Karpas-422 (cell line): ENCODE results near the gene PHTF2. TPM values are rescaled to one million over a fixed set of nuclear protein-coding genes. Genes with fewer than 3 reads are reported as not detected.
A peak's percentile ranks its signal among the peaks of the same experiment; 100 is the strongest.

Source experiments
- DNase-seq: peaks from one replicate; pipeline ENCODE4 v3.0.0-alpha.2; 2015
- H2AFZ ChIP-seq: fragments of 200-600 bp; sonication (generic); 2 replicates; pipeline ENCODE4 v1.6.1; 2014; ENCODE audit warnings: antibody characterized with exemption, low read length, mixed read lengths
- H3K27ac ChIP-seq: fragments of 200-600 bp; sonication (generic); 2 replicates; pipeline ENCODE4 v1.5.1; 2014; ENCODE audit warnings: mild to moderate bottlenecking, low read length, moderate library complexity
- H3K27me3 ChIP-seq: fragments of 200-600 bp; sonication (generic); 2 replicates; pipeline ENCODE4 v1.6.1; 2014; ENCODE audit warnings: low read length, mixed read lengths
- H3K36me3 ChIP-seq: fragments of 200-600 bp; sonication (generic); 2 replicates; pipeline ENCODE4 v1.6.1; 2014; ENCODE audit warnings: low read length, mixed read lengths; ENCODE audit not compliant: insufficient read depth
- H3K4me1 ChIP-seq: fragments of 200-600 bp; sonication (generic); 2 replicates; pipeline ENCODE4 v1.6.1; 2014; ENCODE audit warnings: mild to moderate bottlenecking, low read length, mixed read lengths
- H3K4me2 ChIP-seq: fragments of 200-600 bp; sonication (generic); 2 replicates; pipeline ENCODE4 v1.6.1; 2014; ENCODE audit warnings: low read length, low read depth, mild to moderate bottlenecking; ENCODE audit not compliant: poor library complexity, severe bottlenecking
- H3K4me3 ChIP-seq: fragments of 200-600 bp; sonication (generic); 2 replicates; pipeline ENCODE4 v1.5.1; 2014; ENCODE audit warnings: mild to moderate bottlenecking, antibody characterized with exemption, low read length, mixed read lengths
- H3K79me2 ChIP-seq: fragments of 200-600 bp; sonication (generic); 2 replicates; pipeline ENCODE4 v1.6.1; 2014; ENCODE audit warnings: mild to moderate bottlenecking, low read length, mixed read lengths
- H3K9ac ChIP-seq: fragments of 200-600 bp; sonication (generic); 2 replicates; pipeline ENCODE4 v1.6.0; 2014; ENCODE audit warnings: low read length
- H3K9me2 ChIP-seq: fragments of 200-600 bp; sonication (generic), shearing (Covaris generic); replicated peaks from 2 replicates; pipeline ENCODE4 v1.6.0; 2014; ENCODE audit warnings: mild to moderate bottlenecking, low read length, moderate library complexity; ENCODE audit not compliant: insufficient read depth
- H3K9me3 ChIP-seq: fragments of 300-700, 200-600 bp; sonication (generic); 2 replicates; pipeline ENCODE4 v1.6.1; 2014; ENCODE audit warnings: low read length, mixed read lengths
- H4K20me1 ChIP-seq: fragments of 200-600 bp; sonication (generic); 2 replicates; pipeline ENCODE4 v1.6.1; 2014; ENCODE audit warnings: mild to moderate bottlenecking, antibody characterized with exemption, low read length, low read depth; ENCODE audit not compliant: insufficient read depth
- total RNA-seq: library from RNA; depleted of rRNA; stranded (reverse); fragments of >200 nt; shearing (Covaris generic); gene quantifications from 2 replicates; pipeline ENCODE4 v1.2.3, GENCODE V29; 2014; ENCODE audit warnings: low replicate concordance

Gene PHTF2
- total RNA-seq, 1 experiment from 2014 or later: 65.7 TPM

DNA sequence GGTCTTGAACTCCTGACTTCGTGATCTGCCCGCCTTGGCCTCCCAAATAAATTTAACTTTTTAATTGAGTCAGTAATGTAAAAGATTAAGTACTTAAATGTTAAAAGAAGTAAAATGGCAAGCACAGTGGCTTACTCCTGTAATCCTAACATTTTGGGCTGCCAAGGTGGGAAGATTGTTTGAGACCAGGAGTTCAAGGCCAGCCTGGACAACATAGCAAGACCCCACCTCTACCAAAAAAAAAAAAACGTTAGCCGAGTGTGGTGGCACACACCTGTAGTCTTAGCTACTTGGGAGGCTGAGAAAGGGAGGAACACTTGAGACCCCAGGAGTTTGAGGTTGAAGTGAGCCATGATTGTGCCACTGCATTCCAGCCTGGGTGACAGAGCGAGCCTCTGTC is 26.1 kb downstream of the PHTF2 start:
- no peak for DNase-seq
- Histone ChIP-seq H3K27me3 (no peaks in the 10 kb centered on the region), H3K36me3 (peaks cover 13% of the 10 kb centered on the region), H3K4me2 (peak overlapping the region; percentile 82), H3K27ac (peak overlapping the region; percentile 99), H3K79me2 (peaks cover 92% of the 10 kb centered on the region), H4K20me1 (no peaks in the 10 kb centered on the region), H3K9ac (no peak overlapping the region), H3K4me1 (peaks cover 83% of the 10 kb centered on the region), H3K4me3 (peak overlapping the region; percentile 26; the same call in 1 of the 2 replicates), H3K9me2 (no peaks in the 10 kb centered on the region), H2AFZ (no peak overlapping the region), H3K9me3 (peaks cover 5% of the 10 kb centered on the region; the same call in 1 of the 2 replicates)

- Histone ChIP-seq H3K9me3 (peaks cover 5% of the 10 kb centered on the region; the same call in 1 of the 2 replicates), H3K4me1 (peaks cover 88% of the 10 kb centered on the region), H3K27me3 (no peaks in the 10 kb centered on the region), H3K9ac (no peak overlapping the region), H3K36me3 (peaks cover 10% of the 10 kb centered on the region; the same call in 1 of the 2 replicates), H2AFZ (no peak overlapping the region), H3K4me2 (no peak overlapping the region), H3K9me2 (no peaks in the 10 kb centered on the region), H3K4me3 (0 out of 2 replicates have a peak overlapping the region, but pooled peaks have one; percentile 26), H3K27ac (peak overlapping the region; percentile 99), H4K20me1 (no peaks in the 10 kb centered on the region), H3K79me2 (peaks cover 92% of the 10 kb centered on the region)
- DNase-seq: no peak
Observed at GRCh38 chr7:77825131-77825530, 26.6 kb downstream of the PHTF2 start.

DNA sequence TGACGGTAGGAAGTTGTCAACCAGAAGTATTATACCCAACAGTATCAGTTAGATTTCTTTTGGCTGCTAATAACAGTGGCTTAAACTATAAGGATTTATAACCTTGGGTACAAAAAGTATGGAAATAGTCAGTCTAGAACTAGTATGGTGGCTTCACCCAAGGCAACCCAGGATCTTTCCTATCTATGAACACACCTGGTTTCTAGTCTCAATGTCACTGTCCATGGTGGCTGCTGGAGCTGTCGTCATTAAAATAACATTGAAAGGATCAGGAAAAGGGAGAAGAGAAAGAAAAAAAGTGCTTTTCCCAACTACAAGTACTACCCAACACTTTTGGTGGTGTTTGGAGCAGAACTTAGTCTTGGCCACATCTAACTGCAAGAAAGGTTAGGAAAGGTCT is 27.7 kb downstream of the PHTF2 start:
- H3K4me3 ChIP-seq: peak overlapping the region; percentile 2; the same call in 1 of the 2 replicates
- DNase-seq: no peak
- peaks cover 95% of the 10 kb centered on the region for H3K4me1 ChIP-seq
- H4K20me1 ChIP-seq: no peaks in the 10 kb centered on the region
- H3K9ac ChIP-seq: peak overlapping the region; percentile 25
- H3K4me2 ChIP-seq: peak overlapping the region; percentile 62
- no peaks in the 10 kb centered on the region for H3K27me3 ChIP-seq
- no peaks in the 10 kb centered on the region for H3K9me2 ChIP-seq
- no peaks in the 10 kb centered on the region for H3K9me3 ChIP-seq
- peak overlapping the region; percentile 99 for H3K27ac ChIP-seq
- H3K36me3 ChIP-seq: 0 out of 2 replicates have a peak, but pooled peaks cover 5% of the 10 kb centered on the region
- peaks cover 92% of the 10 kb centered on the region for H3K79me2 ChIP-seq
- H2AFZ ChIP-seq: no peak overlapping the region

GRCh38 chr7:77827999-77828398 is 29.4 kb downstream of the PHTF2 start:
- Histone ChIP-seq H3K9me3 (no peaks in the 10 kb centered on the region), H3K9me2 (no peaks in the 10 kb centered on the region), H3K4me3 (peak overlapping the region; percentile 36), H3K79me2 (peaks cover 94% of the 10 kb centered on the region), H3K4me2 (peak overlapping the region; percentile 62), H3K27me3 (no peaks in the 10 kb centered on the region), H2AFZ (no peak overlapping the region), H4K20me1 (no peaks in the 10 kb centered on the region), H3K36me3 (0 out of 2 replicates have a peak, but pooled peaks cover 5% of the 10 kb centered on the region), H3K4me1 (peaks cover 94% of the 10 kb centered on the region), H3K9ac (peak overlapping the region; percentile 37), H3K27ac (peak overlapping the region; percentile 99)
- peak; percentile 85 for DNase-seq

- peaks cover 98% of the 10 kb centered on the region for H3K79me2 ChIP-seq
- peak overlapping the region; percentile 25 for H3K4me2 ChIP-seq
- no peaks in the 10 kb centered on the region for H3K9me2 ChIP-seq
- no peaks in the 10 kb centered on the region for H3K9me3 ChIP-seq
- no peaks in the 10 kb centered on the region for H3K27me3 ChIP-seq
- peak overlapping the region; percentile 99 for H3K27ac ChIP-seq
- peaks cover 81% of the 10 kb centered on the region for H3K4me1 ChIP-seq
- H4K20me1 ChIP-seq: no peaks in the 10 kb centered on the region
- no peak for DNase-seq
- no peaks in the 10 kb centered on the region for H3K36me3 ChIP-seq
- no peak overlapping the region for H3K4me3 ChIP-seq
- no peak overlapping the region for H2AFZ ChIP-seq
- no peak overlapping the region for H3K9ac ChIP-seq
Observed at GRCh38 chr7:77830649-77831355, 32.2 kb downstream of the PHTF2 start.

DNA sequence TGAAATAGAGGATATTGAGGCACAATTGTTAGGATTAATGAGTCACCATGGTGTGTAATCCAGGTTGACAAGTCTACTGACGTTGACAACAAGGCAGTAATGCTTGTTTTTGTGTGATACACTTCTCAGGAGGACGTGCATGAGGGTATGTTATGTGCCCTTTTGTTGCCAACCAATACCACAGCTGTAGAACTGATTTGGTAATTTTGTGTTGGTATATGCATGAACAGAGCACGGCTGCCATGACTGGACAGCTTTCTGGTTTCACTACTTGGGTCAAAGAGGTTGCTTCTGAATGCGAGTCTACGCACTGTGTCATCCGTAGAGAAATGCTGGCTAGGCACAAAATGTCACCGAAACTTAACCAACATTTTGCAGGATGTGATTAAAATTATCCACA is 32.9 kb downstream of the PHTF2 start:
- DNase-seq: no peak
- Histone ChIP-seq H3K36me3 (no peaks in the 10 kb centered on the region), H3K27me3 (no peaks in the 10 kb centered on the region), H3K4me2 (no peak overlapping the region), H4K20me1 (no peaks in the 10 kb centered on the region), H3K9ac (no peak overlapping the region), H3K27ac (peak overlapping the region; percentile 99), H3K79me2 (peaks cover 98% of the 10 kb centered on the region), H3K4me3 (no peak overlapping the region), H3K4me1 (peaks cover 74% of the 10 kb centered on the region), H3K9me3 (no peaks in the 10 kb centered on the region), H2AFZ (no peak overlapping the region), H3K9me2 (no peaks in the 10 kb centered on the region)

GRCh38 chr7:77831953-77832352 is 33.4 kb downstream of the PHTF2 start:
- H3K4me2 ChIP-seq: no peak overlapping the region
- peaks cover 71% of the 10 kb centered on the region for H3K4me1 ChIP-seq
- no peaks in the 10 kb centered on the region for H4K20me1 ChIP-seq
- no peak for DNase-seq
- H3K9me3 ChIP-seq: no peaks in the 10 kb centered on the region
- peak overlapping the region; percentile 99; the same call in 1 of the 2 replicates for H3K27ac ChIP-seq
- no peaks in the 10 kb centered on the region for H3K36me3 ChIP-seq
- no peak overlapping the region for H3K4me3 ChIP-seq
- H2AFZ ChIP-seq: no peak overlapping the region
- H3K79me2 ChIP-seq: peaks cover 98% of the 10 kb centered on the region
- H3K9ac ChIP-seq: no peak overlapping the region
- H3K27me3 ChIP-seq: no peaks in the 10 kb centered on the region
- H3K9me2 ChIP-seq: no peaks in the 10 kb centered on the region

- DNase-seq: no peak
- Histone ChIP-seq H3K36me3 (no peaks in the 10 kb centered on the region), H3K4me1 (peaks cover 72% of the 10 kb centered on the region), H3K9me2 (no peaks in the 10 kb centered on the region), H3K9me3 (no peaks in the 10 kb centered on the region), H3K4me2 (no peak overlapping the region), H2AFZ (no peak overlapping the region), H3K9ac (no peak overlapping the region), H3K27me3 (no peaks in the 10 kb centered on the region), H3K79me2 (peaks cover 99% of the 10 kb centered on the region), H3K27ac (peak overlapping the region; percentile 16; the same call in 1 of the 2 replicates), H3K4me3 (no peak overlapping the region), H4K20me1 (no peaks in the 10 kb centered on the region)
Observed at GRCh38 chr7:77833136-77833535, 34.6 kb downstream of the PHTF2 start.
